ENCODE data around the gene ROBO2.

GRCh38 chr3:77595371-77595870 is 555.5 kb downstream of the ROBO2 start:
- TF ChIP-seq TEAD4 (IDR thresholded peaks at IDR 0.05; ENCODE audit: borderline replicate concordance, insufficient read depth) (no peak), FOXM1 (IDR thresholded peaks at IDR 0.05; ENCODE audit: low read depth) (no peak), SMC3 (IDR thresholded peaks at IDR 0.05; ENCODE audit: low read depth, low read length) (no peak), SIN3A (IDR thresholded peaks at IDR 0.05; ENCODE audit: borderline replicate concordance, low read depth, low read length) (no peak), MAX (IDR thresholded peaks at IDR 0.05; ENCODE audit: low read depth) (no peak), EP300 (IDR thresholded peaks at IDR 0.05; ENCODE audit: borderline replicate concordance in 1 of 2, low read depth in 1 of 2, low read length in 1 of 2) (no peak), RCOR1 (IDR thresholded peaks at IDR 0.05; ENCODE audit: low read length) (no peak), CHD2 (IDR thresholded peaks at IDR 0.05; ENCODE audit: low read length, partially characterized antibody) (no peak), MEF2A (IDR thresholded peaks at IDR 0.05; ENCODE audit: borderline replicate concordance, low read depth) (no peak), RAD21 (IDR thresholded peaks at IDR 0.05; ENCODE audit: low read length) (no peak), POLR2AphosphoS5 (IDR thresholded peaks at IDR 0.05; ENCODE audit: low read depth, low read length) (no peak)
- TF ChIP-seq, protein P1, sequence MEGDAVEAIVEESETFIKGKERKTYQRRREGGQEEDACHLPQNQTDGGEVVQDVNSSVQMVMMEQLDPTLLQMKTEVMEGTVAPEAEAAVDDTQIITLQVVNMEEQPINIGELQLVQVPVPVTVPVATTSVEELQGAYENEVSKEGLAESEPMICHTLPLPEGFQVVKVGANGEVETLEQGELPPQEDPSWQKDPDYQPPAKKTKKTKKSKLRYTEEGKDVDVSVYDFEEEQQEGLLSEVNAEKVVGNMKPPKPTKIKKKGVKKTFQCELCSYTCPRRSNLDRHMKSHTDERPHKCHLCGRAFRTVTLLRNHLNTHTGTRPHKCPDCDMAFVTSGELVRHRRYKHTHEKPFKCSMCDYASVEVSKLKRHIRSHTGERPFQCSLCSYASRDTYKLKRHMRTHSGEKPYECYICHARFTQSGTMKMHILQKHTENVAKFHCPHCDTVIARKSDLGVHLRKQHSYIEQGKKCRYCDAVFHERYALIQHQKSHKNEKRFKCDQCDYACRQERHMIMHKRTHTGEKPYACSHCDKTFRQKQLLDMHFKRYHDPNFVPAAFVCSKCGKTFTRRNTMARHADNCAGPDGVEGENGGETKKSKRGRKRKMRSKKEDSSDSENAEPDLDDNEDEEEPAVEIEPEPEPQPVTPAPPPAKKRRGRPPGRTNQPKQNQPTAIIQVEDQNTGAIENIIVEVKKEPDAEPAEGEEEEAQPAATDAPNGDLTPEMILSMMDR (IDR thresholded peaks at IDR 0.05) = no peak
- TF ChIP-seq, protein P2, sequence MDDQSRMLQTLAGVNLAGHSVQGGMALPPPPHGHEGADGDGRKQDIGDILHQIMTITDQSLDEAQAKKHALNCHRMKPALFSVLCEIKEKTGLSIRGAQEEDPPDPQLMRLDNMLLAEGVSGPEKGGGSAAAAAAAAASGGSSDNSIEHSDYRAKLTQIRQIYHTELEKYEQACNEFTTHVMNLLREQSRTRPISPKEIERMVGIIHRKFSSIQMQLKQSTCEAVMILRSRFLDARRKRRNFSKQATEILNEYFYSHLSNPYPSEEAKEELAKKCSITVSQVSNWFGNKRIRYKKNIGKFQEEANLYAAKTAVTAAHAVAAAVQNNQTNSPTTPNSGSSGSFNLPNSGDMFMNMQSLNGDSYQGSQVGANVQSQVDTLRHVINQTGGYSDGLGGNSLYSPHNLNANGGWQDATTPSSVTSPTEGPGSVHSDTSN (IDR thresholded peaks at IDR 0.05) = no peak

All from SK-N-SH (cell line).